WTC11 (cell line): ENCODE results near the gene VEGFC. TPM values are rescaled to one million over a fixed set of nuclear protein-coding genes. Genes with fewer than 3 reads are reported as not detected.

ENCODE experiments used
- ATAC-seq: fragments of 200-7000 bp; cut with Tn5 transposase; 2 replicates; pipeline ENCODE4 v1.10.0; 2021; ENCODE audit warnings: mild to moderate bottlenecking, moderate library complexity
- CTCF ChIA-PET: fragments of 300-600 bp; sonication (Branson Sonifier 250); formaldehyde crosslinking; loops from one replicate; lab custom pipeline; 2021; ENCODE audit warnings: antibody characterized with exemption; lab: Charles Lee
- POLR2A ChIA-PET: fragments of 350-600 bp; sonication (Branson Sonifier 250); formaldehyde crosslinking; loops from one replicate; lab custom pipeline; 2021; ENCODE audit warnings: antibody characterized with exemption; lab: Charles Lee
- DNase-seq: peaks from one replicate; pipeline ENCODE4 v3.0.0; 2021; ENCODE audit warnings: low spot score
- H3K27ac Mint-ChIP-seq: 2 replicates; pipeline ENCODE4 v1.8.0; 2021; ENCODE audit warnings: mixed read lengths
- H3K27me3 Mint-ChIP-seq: 2 replicates; pipeline ENCODE4 v1.8.0; 2021; ENCODE audit warnings: low read depth, mild to moderate bottlenecking, moderate library complexity, mixed read lengths
- H3K36me3 Mint-ChIP-seq: 2 replicates; pipeline ENCODE4 v1.8.0; 2021; ENCODE audit warnings: mixed read lengths
- H3K4me1 Mint-ChIP-seq: 2 replicates; pipeline ENCODE4 v1.8.0; 2022; ENCODE audit warnings: mixed read lengths
- H3K4me3 Mint-ChIP-seq: 2 replicates; pipeline ENCODE4 v1.8.0; 2021; ENCODE audit warnings: mild to moderate bottlenecking, moderate library complexity, mixed read lengths
- H3K9me3 Mint-ChIP-seq: 2 replicates; pipeline ENCODE4 v1.8.0; 2021; ENCODE audit warnings: mixed read lengths
- CDX4 ChIP-seq: fragments of 250-450 bp; sonication (Bioruptor Pico); IDR thresholded peaks from 2 replicates; pipeline ENCODE4 v1.9.0; 2021; ENCODE audit warnings: moderate library complexity, mild to moderate bottlenecking, inconsistent platforms, borderline replicate concordance
- CREB1 ChIP-seq: sonication (generic); formaldehyde crosslinking; IDR thresholded peaks from 2 replicates; pipeline ENCODE4 v1.8.0; 2023; ENCODE audit warnings: mild to moderate bottlenecking, missing genetic modification reagents
- CREM ChIP-seq: sonication (generic); formaldehyde crosslinking; IDR thresholded peaks from 2 replicates; pipeline ENCODE4 v1.8.1; 2022; ENCODE audit warnings: mild to moderate bottlenecking, missing genetic modification reagents, moderate library complexity
- CTCF ChIP-seq: fragments of 200-600 bp; IDR thresholded peaks from 2 replicates; pipeline ENCODE4 v1.8.0; 2022; ENCODE audit warnings: antibody characterized with exemption
- E2F1 ChIP-seq: sonication (generic); formaldehyde crosslinking; IDR thresholded peaks from 2 replicates; pipeline ENCODE4 v1.8.0; 2022; ENCODE audit warnings: mild to moderate bottlenecking, missing genetic modification reagents
- E2F4 ChIP-seq: sonication (generic); formaldehyde crosslinking; IDR thresholded peaks from 2 replicates; pipeline ENCODE4 v1.8.1; 2022; ENCODE audit warnings: low read depth, mild to moderate bottlenecking, moderate library complexity, missing genetic modification reagents, borderline replicate concordance
- ELF4 ChIP-seq: sonication (generic); formaldehyde crosslinking; IDR thresholded peaks from 2 replicates; pipeline ENCODE4 v1.8.1; 2022; ENCODE audit warnings: low read depth, mild to moderate bottlenecking, moderate library complexity, missing genetic modification reagents
- FOXP4 ChIP-seq: sonication (generic); formaldehyde crosslinking; IDR thresholded peaks from 2 replicates; pipeline ENCODE4 v1.8.0; 2022; ENCODE audit warnings: mild to moderate bottlenecking, missing genetic modification reagents
- GABPB1 ChIP-seq: sonication (generic); formaldehyde crosslinking; IDR thresholded peaks from 2 replicates; pipeline ENCODE4 v1.8.1; 2023; ENCODE audit warnings: mild to moderate bottlenecking, missing genetic modification reagents
- KAT7 ChIP-seq: sonication (generic); formaldehyde crosslinking; IDR thresholded peaks from 2 replicates; pipeline ENCODE4 v1.8.1; 2023; ENCODE audit warnings: missing genetic modification reagents, mild to moderate bottlenecking, borderline replicate concordance
- MAX ChIP-seq: sonication (generic); formaldehyde crosslinking; IDR thresholded peaks from 2 replicates; pipeline ENCODE4 v1.8.0; 2022; ENCODE audit warnings: mild to moderate bottlenecking, missing genetic modification reagents
- SP1 ChIP-seq: sonication (generic); formaldehyde crosslinking; conservative IDR thresholded peaks from 2 replicates; pipeline ENCODE4 v1.8.1; 2022; ENCODE audit warnings: missing genetic modification reagents
- TEAD4 ChIP-seq: sonication (generic); formaldehyde crosslinking; IDR thresholded peaks from 2 replicates; pipeline ENCODE4 v1.8.0; 2022; ENCODE audit warnings: mild to moderate bottlenecking, missing genetic modification reagents
- TP53 ChIP-seq: sonication (generic); formaldehyde crosslinking; IDR thresholded peaks from 2 replicates; pipeline ENCODE4 v1.8.1; 2023; ENCODE audit warnings: mild to moderate bottlenecking, missing genetic modification reagents
- ZMAT4 ChIP-seq: fragments of 250-450 bp; sonication (Bioruptor Pico); IDR thresholded peaks from 2 replicates; pipeline ENCODE4 v1.9.0; 2021; ENCODE audit warnings: mild to moderate bottlenecking
- ZNF121 ChIP-seq: sonication (generic); formaldehyde crosslinking; IDR thresholded peaks from 2 replicates; pipeline ENCODE4 v1.8.0; 2023; ENCODE audit warnings: missing genetic modification reagents
- ZNF512 ChIP-seq: sonication (generic); formaldehyde crosslinking; IDR thresholded peaks from 2 replicates; pipeline ENCODE4 v1.8.1; 2022; ENCODE audit warnings: missing genetic modification reagents, borderline replicate concordance
- total RNA-seq: library from RNA; stranded (reverse); gene quantifications from 3 replicates; pipeline ENCODE4 v1.2.3, GENCODE V29; 2021

Gene VEGFC
- total RNA-seq, 1 experiment from 2014 or later = 0.61 TPM

GRCh38 chr4:176760471-176760870 is 32.3 kb downstream of the VEGFC start (continued):
- TF ChIP-seq CTCF (no peak), GABPB1 (CRISPR knock-in tag) (no peak), CREB1 (CRISPR knock-in tag) (no peak), TEAD4 (CRISPR knock-in tag) (no peak), MAX (CRISPR knock-in tag) (no peak), E2F4 (CRISPR knock-in tag) (no peak), TP53 (CRISPR knock-in tag) (no peak), ZMAT4 (no peak), FOXP4 (CRISPR knock-in tag) (no peak), KAT7 (CRISPR knock-in tag) (no peak), ELF4 (CRISPR knock-in tag) (no peak), CREM (no peak), ZNF512 (no peak)

GRCh38 chr4:176758731-176759130 is 34.0 kb downstream of the VEGFC start:
- Mint-ChIP-seq H3K4me3 (no peak overlapping the region), H3K27ac (no peak overlapping the region), H3K36me3 (no peaks in the 10 kb centered on the region), H3K4me1 (no peaks in the 10 kb centered on the region), H3K9me3 (no peaks in the 10 kb centered on the region), H3K27me3 (no peaks in the 10 kb centered on the region)
- no peak for ATAC-seq
- ChIA-PET CTCF (no interaction called here), POLR2A (no interaction called here)
- DNase-seq = no peak
- TF ChIP-seq E2F4 (CRISPR knock-in tag) = no peak
- no peak for TF ChIP-seq ZNF121
- TF ChIP-seq SP1 (CRISPR knock-in tag) = no peak
- no peak for TF ChIP-seq TEAD4 (CRISPR knock-in tag)
- no peak for TF ChIP-seq CDX4 (CRISPR knock-in tag)
- no peak for TF ChIP-seq E2F1
